ENCODE data around the gene FAM78B.

DNA sequence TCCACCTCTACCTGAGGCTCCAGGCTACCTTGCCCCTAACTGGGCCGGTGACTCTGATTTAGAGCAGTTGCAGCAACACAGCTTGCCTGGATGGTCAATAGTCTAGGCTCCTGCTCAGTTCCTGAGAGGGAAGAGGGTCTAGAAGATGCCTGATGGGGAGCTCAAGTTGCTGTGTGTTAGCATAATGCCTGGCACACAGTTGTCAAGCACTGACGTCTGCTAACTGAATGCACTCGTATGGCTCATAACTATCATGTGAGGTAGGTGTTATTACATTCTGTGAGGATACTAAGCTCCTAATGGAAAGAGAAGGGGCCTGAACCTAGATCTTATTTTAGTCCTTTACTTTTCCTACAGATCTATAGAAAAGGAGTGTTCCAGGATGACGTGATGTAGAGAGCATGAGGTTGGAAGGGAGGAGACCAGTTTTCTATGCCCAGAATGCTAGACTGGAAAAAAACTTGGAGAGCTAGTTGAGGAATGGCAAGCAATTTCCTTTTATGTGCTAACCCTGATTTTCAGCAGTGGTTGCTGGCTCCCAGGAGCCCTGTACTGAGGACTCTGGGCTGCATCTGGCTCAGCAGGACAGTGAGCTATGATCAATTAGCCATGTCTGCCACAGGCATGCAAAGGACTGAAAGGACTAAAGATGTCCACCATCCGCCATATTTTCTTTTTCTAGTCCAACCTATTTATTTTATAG, 30.0 kb downstream of the FAM78B start:
- TF ChIP-seq, protein P1, sequence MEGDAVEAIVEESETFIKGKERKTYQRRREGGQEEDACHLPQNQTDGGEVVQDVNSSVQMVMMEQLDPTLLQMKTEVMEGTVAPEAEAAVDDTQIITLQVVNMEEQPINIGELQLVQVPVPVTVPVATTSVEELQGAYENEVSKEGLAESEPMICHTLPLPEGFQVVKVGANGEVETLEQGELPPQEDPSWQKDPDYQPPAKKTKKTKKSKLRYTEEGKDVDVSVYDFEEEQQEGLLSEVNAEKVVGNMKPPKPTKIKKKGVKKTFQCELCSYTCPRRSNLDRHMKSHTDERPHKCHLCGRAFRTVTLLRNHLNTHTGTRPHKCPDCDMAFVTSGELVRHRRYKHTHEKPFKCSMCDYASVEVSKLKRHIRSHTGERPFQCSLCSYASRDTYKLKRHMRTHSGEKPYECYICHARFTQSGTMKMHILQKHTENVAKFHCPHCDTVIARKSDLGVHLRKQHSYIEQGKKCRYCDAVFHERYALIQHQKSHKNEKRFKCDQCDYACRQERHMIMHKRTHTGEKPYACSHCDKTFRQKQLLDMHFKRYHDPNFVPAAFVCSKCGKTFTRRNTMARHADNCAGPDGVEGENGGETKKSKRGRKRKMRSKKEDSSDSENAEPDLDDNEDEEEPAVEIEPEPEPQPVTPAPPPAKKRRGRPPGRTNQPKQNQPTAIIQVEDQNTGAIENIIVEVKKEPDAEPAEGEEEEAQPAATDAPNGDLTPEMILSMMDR (IDR thresholded peaks at IDR 0.05) = no peak
- TF ChIP-seq POLR2A (IDR thresholded peaks at IDR 0.05) = no peak

All from heart left ventricle (tissue), 13 donors.